Spleen (tissue), 7 donors: ENCODE data around the gene DELE1.

ENCODE experiments used
- POLR2A ChIP-seq, 3 donors: fragments of 450-650 bp; IDR thresholded peaks; one replicate each; pipeline ENCODE4 v1.5.1; 2017; ENCODE audit warnings: antibody characterized with exemption in 3 of 3, mild to moderate bottlenecking in 1 of 3
- TF ChIP-seq, protein P1 (sequence below), 11 experiments: fragments of 200-600 bp in 7 of 11; fragments of 450-650 bp in 4 of 11; sonication (generic) in 4 of 11; IDR thresholded peaks in 8 of 11; conservative IDR thresholded peaks in 3 of 11; 1 replicate in 7 of 11; 2 replicates in 4 of 11; pipeline versions ENCODE4 v1.4.0 to v1.8.0; 2016 to 2021; ENCODE audit warnings: antibody characterized with exemption in 11 of 11, inconsistent platforms in 4 of 11, mild to moderate bottlenecking in 1 of 11
- donor health status: DM: no; HTN: no; CAD: no; lungs with moderate emphysema.
- donor health status: DM: no; HTN: no; CAD: no.
- donor health status: DM: no; HTN: no; CAD: no.

DNA sequence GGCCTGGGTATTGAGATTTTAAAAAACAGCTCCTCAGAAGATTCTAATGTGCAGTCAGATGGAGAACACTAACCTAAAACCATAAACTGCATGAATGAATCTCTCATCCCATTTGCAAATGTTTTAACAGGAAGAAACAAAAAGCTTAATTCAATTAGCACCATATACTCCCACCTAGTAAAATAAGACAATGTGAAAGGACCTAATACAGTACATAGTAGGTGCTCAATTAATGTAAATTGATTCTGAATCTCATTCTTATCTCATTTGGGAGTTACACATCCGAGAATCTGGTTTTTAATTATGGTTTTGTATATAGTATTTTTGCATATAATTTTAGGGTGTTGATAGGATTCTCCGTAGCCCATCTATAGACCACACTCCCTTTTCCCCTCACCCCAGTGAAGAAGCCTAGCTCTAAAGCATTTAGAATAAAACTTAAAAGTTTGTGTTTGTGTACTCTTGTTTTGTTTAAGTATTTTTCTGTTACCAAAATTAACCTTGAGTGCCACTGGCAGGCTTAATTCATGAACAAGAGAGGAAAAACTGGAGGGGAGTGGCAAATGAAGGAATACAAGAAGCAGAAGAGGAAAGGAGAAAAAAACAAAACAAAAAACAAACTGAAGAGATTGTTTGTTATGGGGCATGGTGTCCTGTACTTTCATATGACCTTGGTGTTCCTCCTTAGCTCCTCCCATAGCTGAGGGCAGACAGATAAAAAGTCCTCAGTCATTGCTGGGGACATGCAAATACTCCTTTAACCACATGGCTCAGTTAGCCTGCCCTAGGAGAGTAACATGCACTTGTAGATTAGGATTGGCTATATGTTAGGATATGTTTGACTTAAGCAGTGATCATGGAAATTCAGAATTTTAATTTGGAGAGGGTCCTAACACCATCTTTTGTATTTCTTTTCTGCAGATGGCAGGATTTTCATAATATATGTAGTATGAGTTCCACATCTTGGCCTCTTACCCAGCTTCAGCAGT lies 46.4 kb downstream of the DELE1 start:
- TF ChIP-seq, protein P1, sequence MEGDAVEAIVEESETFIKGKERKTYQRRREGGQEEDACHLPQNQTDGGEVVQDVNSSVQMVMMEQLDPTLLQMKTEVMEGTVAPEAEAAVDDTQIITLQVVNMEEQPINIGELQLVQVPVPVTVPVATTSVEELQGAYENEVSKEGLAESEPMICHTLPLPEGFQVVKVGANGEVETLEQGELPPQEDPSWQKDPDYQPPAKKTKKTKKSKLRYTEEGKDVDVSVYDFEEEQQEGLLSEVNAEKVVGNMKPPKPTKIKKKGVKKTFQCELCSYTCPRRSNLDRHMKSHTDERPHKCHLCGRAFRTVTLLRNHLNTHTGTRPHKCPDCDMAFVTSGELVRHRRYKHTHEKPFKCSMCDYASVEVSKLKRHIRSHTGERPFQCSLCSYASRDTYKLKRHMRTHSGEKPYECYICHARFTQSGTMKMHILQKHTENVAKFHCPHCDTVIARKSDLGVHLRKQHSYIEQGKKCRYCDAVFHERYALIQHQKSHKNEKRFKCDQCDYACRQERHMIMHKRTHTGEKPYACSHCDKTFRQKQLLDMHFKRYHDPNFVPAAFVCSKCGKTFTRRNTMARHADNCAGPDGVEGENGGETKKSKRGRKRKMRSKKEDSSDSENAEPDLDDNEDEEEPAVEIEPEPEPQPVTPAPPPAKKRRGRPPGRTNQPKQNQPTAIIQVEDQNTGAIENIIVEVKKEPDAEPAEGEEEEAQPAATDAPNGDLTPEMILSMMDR (IDR thresholded peaks at IDR 0.05 in 8 of 11, conservative IDR thresholded peaks at IDR 0.05 in 3 of 11): peak in 1 of 11 experiments; percentile 8
- TF ChIP-seq POLR2A (IDR thresholded peaks at IDR 0.05): no peak
